Parathyroid adenoma (tissue), 2 donors: ENCODE measurements around the gene OR9I1.

Source experiments
- H2AFZ ChIP-seq: fragments of 300-600 bp; sonication (generic); one replicate; pipeline ENCODE4 v1.7.0; 2017; ENCODE audit warnings: antibody characterized with exemption, mild to moderate bottlenecking
- H3K27ac ChIP-seq: fragments of 300-600 bp; sonication (generic); one replicate; pipeline ENCODE4 v1.7.0; 2017
- H3K27me3 ChIP-seq: fragments of 300-600 bp; sonication (generic); one replicate; pipeline ENCODE4 v1.7.0; 2017; ENCODE audit warnings: low read length; ENCODE audit not compliant: control insufficient read depth, insufficient read depth
- H3K36me3 ChIP-seq: fragments of 300-600 bp; sonication (generic); one replicate; pipeline ENCODE4 v1.7.0; 2017; ENCODE audit warnings: low read length; ENCODE audit not compliant: control insufficient read depth, insufficient read depth
- H3K4me1 ChIP-seq: fragments of 300-600 bp; sonication (generic); one replicate; pipeline ENCODE4 v1.7.0; 2017; ENCODE audit warnings: control low read depth
- H3K4me2 ChIP-seq: fragments of 300-600 bp; sonication (generic); one replicate; pipeline ENCODE4 v1.7.0; 2017; ENCODE audit warnings: low read length
- H3K4me3 ChIP-seq: fragments of 300-600 bp; sonication (generic); one replicate; pipeline ENCODE4 v1.7.0; 2017; ENCODE audit warnings: low read depth, low read length
- H3K79me2 ChIP-seq: fragments of 300-600 bp; sonication (generic); one replicate; pipeline ENCODE4 v1.7.0; 2017; ENCODE audit warnings: control low read depth
- H3K9ac ChIP-seq: fragments of 300-600 bp; sonication (generic); one replicate; pipeline ENCODE4 v1.7.0; 2017; ENCODE audit warnings: mild to moderate bottlenecking
- H3K9me3 ChIP-seq: fragments of 300-600 bp; sonication (generic); one replicate; pipeline ENCODE4 v1.7.0; 2017; ENCODE audit warnings: low read length; ENCODE audit not compliant: control insufficient read depth
- TF ChIP-seq, protein P1 (sequence below): fragments of 300-600 bp; sonication (generic); IDR thresholded peaks from one replicate; pipeline ENCODE4 v1.7.0; 2017; ENCODE audit warnings: antibody characterized with exemption, mild to moderate bottlenecking
- donor health status: primary hyperparathyroidism.

The OR9I1 gene

DNA sequence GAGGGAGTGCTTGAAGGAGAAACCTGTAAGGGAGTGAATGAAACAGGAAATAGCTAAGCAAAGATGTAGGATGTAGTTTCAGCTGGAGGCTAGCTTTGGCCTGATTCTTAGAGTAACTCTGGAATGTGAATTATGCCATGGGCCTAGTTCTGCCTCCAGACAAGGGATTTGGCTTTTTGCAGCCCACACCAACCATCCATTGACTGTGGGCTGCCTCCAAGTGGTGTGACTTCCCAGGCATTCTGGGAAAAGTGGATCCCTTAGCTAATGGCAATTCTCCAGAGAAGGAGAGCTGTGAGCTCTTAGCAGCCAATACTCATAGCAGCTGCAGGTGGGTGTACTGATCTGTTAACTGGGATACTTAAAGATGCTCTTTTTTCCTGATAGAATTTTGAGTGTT, 2.0 kb upstream of the OR9I1 start:
- H2AFZ ChIP-seq, result no peak overlapping the region
- no peaks in the 10 kb centered on the region for H3K27me3 ChIP-seq
- TF ChIP-seq, protein P1, sequence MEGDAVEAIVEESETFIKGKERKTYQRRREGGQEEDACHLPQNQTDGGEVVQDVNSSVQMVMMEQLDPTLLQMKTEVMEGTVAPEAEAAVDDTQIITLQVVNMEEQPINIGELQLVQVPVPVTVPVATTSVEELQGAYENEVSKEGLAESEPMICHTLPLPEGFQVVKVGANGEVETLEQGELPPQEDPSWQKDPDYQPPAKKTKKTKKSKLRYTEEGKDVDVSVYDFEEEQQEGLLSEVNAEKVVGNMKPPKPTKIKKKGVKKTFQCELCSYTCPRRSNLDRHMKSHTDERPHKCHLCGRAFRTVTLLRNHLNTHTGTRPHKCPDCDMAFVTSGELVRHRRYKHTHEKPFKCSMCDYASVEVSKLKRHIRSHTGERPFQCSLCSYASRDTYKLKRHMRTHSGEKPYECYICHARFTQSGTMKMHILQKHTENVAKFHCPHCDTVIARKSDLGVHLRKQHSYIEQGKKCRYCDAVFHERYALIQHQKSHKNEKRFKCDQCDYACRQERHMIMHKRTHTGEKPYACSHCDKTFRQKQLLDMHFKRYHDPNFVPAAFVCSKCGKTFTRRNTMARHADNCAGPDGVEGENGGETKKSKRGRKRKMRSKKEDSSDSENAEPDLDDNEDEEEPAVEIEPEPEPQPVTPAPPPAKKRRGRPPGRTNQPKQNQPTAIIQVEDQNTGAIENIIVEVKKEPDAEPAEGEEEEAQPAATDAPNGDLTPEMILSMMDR, result no peak
- H3K9me3 ChIP-seq, result no peaks in the 10 kb centered on the region
- no peaks in the 10 kb centered on the region for H3K36me3 ChIP-seq
- no peaks in the 10 kb centered on the region for H3K4me1 ChIP-seq
- no peak overlapping the region for H3K4me2 ChIP-seq
- no peak overlapping the region for H3K4me3 ChIP-seq
- H3K27ac ChIP-seq, result no peak overlapping the region
- no peak overlapping the region for H3K9ac ChIP-seq
- H3K79me2 ChIP-seq, result no peaks in the 10 kb centered on the region

DNA sequence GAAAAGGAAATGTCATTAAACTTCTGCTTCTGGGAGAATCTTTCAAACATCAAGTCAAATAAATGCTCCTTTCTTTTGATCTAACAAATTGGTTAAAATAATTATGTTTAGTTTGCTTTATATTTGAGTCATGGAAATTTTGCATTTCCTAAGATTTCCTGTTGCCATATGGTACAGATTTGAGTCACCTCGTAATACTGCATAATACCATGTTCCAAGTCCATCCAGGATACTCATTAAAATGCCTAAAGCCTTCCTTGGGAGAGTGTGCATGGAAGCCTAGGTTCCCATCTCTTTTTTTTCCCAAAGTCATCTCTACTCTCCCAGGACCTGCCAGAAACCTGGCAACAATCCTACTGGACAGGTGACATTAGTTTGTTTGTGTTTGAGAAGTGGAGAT, 4.2 kb downstream of the OR9I1 start:
- H3K4me2 ChIP-seq, result no peak overlapping the region
- H3K9ac ChIP-seq, result no peak overlapping the region
- no peaks in the 10 kb centered on the region for H3K4me1 ChIP-seq
- TF ChIP-seq, protein P1, result no peak
- no peaks in the 10 kb centered on the region for H3K27me3 ChIP-seq
- no peak overlapping the region for H3K4me3 ChIP-seq
- no peaks in the 10 kb centered on the region for H3K36me3 ChIP-seq
- H3K27ac ChIP-seq, result no peak overlapping the region
- H2AFZ ChIP-seq, result no peak overlapping the region
- no peaks in the 10 kb centered on the region for H3K79me2 ChIP-seq
- H3K9me3 ChIP-seq, result no peaks in the 10 kb centered on the region

DNA sequence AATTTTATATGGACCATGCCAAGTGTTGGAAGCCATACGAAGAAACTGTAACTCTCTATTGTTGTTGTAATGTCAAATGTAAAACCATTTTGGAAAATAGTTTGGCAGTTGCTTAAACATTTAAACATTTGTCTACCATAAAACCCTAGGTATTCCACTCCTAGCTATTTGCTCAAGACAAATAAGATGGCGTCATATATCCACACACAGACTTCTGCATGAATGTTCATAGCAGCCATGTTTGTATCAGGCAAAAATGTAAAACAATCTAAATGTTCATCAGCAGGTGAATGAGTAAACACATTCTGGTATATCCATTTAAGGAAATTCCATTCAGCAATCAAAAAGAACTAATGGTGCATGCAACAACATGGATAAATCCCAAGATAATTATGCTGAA, 27.9 kb downstream of the OR9I1 start:
- Histone ChIP-seq H3K79me2 (no peaks in the 10 kb centered on the region), H3K4me1 (no peaks in the 10 kb centered on the region), H3K27ac (no peak overlapping the region), H3K9me3 (no peaks in the 10 kb centered on the region), H3K4me3 (no peak overlapping the region), H3K4me2 (no peak overlapping the region), H3K9ac (no peak overlapping the region), H2AFZ (no peak overlapping the region), H3K27me3 (no peaks in the 10 kb centered on the region), H3K36me3 (no peaks in the 10 kb centered on the region)
- TF ChIP-seq, protein P1, result no peak

DNA sequence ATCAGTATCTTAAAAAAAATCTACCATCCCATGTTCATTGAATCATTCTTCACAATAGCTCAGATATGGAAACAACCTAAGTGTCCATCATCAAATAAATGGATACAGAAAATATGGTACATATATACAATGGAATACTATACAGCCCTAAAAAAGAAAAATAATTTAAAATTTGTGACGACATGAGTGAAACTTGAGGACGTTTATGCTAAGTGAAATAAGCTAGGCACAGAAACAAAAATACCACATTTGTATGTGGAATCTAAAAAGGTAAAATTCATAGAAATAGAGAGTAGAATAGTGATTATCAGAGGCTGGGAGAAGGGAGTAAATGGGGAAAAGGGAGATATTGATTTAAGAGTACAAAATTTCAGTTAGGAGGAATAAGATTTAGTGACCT, 38.8 kb downstream of the OR9I1 start:
- no peak overlapping the region for H3K4me2 ChIP-seq
- no peak overlapping the region for H2AFZ ChIP-seq
- H3K27me3 ChIP-seq, result no peaks in the 10 kb centered on the region
- H3K27ac ChIP-seq, result no peak overlapping the region
- no peak overlapping the region for H3K9ac ChIP-seq
- no peak overlapping the region for H3K4me3 ChIP-seq
- TF ChIP-seq, protein P1, result no peak
- no peaks in the 10 kb centered on the region for H3K36me3 ChIP-seq
- no peaks in the 10 kb centered on the region for H3K4me1 ChIP-seq
- H3K79me2 ChIP-seq, result no peaks in the 10 kb centered on the region
- H3K9me3 ChIP-seq, result no peaks in the 10 kb centered on the region

DNA sequence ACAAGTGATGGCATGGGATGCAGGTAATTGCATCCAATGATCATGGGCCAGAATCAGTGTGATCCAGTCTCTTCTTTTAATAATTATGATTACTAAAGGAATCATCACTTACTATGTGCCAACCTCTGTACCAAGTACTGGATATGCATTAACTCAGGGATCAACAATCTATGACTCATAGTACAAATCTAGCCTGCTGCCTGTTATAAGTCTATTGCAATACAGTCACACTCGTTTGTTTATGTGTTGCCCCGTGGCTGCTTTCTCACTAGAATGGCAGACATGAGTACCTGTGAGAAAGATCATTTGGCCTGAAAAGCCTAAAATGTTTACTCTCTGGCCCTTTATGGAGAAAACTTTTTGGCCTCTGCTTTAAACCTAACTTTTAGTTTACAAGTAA, 49.5 kb downstream of the OR9I1 start:
- Histone ChIP-seq H3K4me1 (no peaks in the 10 kb centered on the region), H3K9me3 (no peaks in the 10 kb centered on the region), H3K4me2 (no peak overlapping the region), H3K4me3 (no peak overlapping the region), H2AFZ (no peak overlapping the region), H3K36me3 (no peaks in the 10 kb centered on the region), H3K9ac (no peak overlapping the region), H3K27me3 (no peaks in the 10 kb centered on the region), H3K27ac (no peak overlapping the region), H3K79me2 (no peaks in the 10 kb centered on the region)
- TF ChIP-seq, protein P1, result no peak
